Omental fat pad (tissue), 4 donors: ENCODE results near the gene LPP. TPM values are rescaled to one million over a fixed set of nuclear protein-coding genes. Genes with fewer than 3 reads are reported as not detected.

Experiments used
- ATAC-seq: fragments of 150-250 bp; one replicate; pipeline ENCODE4 v1.9.1; 2016; ENCODE audit warnings: mild to moderate bottlenecking, moderate library complexity; ENCODE audit not compliant: low FRiP score
- DNase-seq: peaks from one replicate; pipeline ENCODE4 v3.0.0-alpha.2; 2019; ENCODE audit warnings: low spot score
- CTCF ChIP-seq, 3 donors: fragments of 450-650 bp; IDR thresholded peaks; one replicate each; pipeline ENCODE4 v1.5.1; 2016 to 2017; ENCODE audit warnings: antibody characterized with exemption in 3 of 3, mild to moderate bottlenecking in 3 of 3, moderate library complexity in 2 of 3
- total RNA-seq, 4 donors: library from RNA; depleted of rRNA; stranded (reverse); fragments of >200 nt; gene quantifications; one replicate each; pipeline ENCODE4 v1.1.0, GENCODE V29; 2016

LPP gene
- total RNA-seq, 4 donors from 2014 or later, result 113 to 302 (median 126) TPM

DNA sequence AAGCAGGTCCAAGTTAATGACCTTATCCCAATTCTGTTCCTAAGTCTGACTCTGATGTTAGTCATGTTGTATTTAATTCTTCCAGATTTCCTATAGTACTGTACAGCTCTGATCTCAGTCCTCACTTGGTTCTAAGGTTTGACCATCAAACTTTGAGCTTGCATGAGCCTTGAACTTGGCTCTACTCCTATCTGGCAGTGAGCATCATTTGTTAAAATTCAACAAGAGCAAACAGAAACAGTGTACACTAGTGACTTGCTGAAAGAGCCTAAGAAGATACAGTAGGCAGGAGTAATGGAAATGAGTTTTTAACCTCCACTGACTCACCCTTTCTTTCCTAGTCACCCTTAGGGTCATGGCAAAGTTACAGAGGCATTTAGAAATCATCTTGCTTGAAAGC, 566.7 kb downstream of the LPP start:
- ATAC-seq, result no peak

GRCh38 chr3:188721312-188721711, 567.4 kb downstream of the LPP start:
- TF ChIP-seq CTCF (IDR thresholded peaks at IDR 0.05), result no peak
- no peak for ATAC-seq
- no peak for DNase-seq

More for the DNA sequence above, 566.7 kb downstream of the LPP start:
- TF ChIP-seq CTCF (IDR thresholded peaks at IDR 0.05), result no peak
- DNase-seq, result no peak

DNA sequence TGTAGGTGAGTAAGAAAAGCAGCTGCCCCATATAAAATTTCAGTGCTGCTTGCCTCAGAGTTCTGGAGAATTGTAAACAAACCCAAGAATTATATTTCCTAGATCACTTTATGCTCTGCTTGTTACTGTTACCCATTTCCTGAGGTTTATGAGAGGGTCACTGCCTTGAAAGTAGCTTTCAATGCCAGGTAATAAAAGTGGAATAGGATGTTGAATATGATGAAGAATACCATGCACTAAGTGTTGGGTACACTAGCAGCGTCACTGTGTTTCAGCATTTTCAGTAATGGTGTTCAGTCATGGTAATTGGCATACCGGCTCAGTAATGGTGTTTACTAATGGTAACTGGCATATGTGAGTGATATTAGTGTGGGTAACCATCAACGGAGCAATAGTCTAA, 568.0 kb downstream of the LPP start:
- DNase-seq (no peak), ATAC-seq (no peak)
- no peak for TF ChIP-seq CTCF (IDR thresholded peaks at IDR 0.05)

- ATAC-seq (no peak), DNase-seq (no peak)
- no peak for TF ChIP-seq CTCF (IDR thresholded peaks at IDR 0.05)
Measured at GRCh38 chr3:188722963-188723362, 569.0 kb downstream of the LPP start.

- ATAC-seq (no peak), DNase-seq (no peak)
- no peak for TF ChIP-seq CTCF (IDR thresholded peaks at IDR 0.05)
Measured at GRCh38 chr3:188727052-188727451, 573.1 kb downstream of the LPP start.

DNA sequence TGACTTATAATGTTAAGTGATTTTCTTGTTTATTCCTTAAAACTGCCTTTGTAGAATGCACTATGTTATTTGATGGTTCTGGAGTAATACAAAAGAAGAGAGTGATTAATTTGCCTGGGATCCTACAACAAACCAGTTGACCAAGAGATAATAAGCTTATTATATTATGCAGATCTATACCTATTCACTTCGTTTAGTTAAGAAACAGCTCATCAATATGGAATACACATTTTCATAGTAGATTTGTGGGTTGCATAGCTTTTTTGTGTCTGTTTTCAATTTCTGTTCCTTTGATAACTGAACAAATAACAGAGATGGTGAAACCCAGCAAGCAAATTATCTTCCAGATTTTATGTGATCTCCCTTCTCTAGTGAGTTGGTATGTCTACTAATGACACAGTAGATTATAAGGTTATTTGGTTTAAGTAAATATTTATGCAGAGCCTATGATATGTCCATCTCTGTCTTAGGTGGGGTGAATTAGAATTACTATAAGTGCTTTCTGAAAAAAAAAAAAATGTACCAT, 574.5 kb downstream of the LPP start:
- ATAC-seq (no peak), DNase-seq (no peak)
- no peak for TF ChIP-seq CTCF (IDR thresholded peaks at IDR 0.05)

DNA sequence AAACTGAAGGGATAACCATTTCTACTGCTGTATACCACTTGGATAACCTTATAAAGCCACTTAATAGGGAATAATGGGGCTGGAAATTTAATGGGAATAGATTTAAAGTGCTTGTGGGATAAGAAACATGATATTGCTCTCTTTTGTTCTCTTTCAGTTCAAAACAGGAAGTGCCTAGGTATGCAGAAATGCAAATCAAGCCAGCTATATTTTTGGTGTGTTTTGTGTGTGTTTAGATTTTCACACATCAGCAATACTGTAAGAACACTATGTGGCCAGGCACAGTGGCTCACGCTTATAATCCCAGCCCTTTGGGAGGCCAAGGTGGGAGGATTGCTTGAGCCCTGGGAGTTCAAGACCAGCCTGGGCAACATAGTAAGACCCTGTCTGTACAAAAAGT, 575.5 kb downstream of the LPP start:
- DNase-seq, result no peak
- TF ChIP-seq CTCF (IDR thresholded peaks at IDR 0.05), result no peak
- ATAC-seq, result no peak
